Measurements from ENCODE around the gene CSTF3. TPM values are rescaled to one million over a fixed set of nuclear protein-coding genes. Genes with fewer than 3 reads are reported as not detected.

The CSTF3 gene
- total and polyA plus RNA-seq, 10 of the 15 experiments (the other 5 are each of a cell fraction or from before 2014, with no cell fraction given), result 25.4 to 63.5 (median 49.5) TPM

DNA sequence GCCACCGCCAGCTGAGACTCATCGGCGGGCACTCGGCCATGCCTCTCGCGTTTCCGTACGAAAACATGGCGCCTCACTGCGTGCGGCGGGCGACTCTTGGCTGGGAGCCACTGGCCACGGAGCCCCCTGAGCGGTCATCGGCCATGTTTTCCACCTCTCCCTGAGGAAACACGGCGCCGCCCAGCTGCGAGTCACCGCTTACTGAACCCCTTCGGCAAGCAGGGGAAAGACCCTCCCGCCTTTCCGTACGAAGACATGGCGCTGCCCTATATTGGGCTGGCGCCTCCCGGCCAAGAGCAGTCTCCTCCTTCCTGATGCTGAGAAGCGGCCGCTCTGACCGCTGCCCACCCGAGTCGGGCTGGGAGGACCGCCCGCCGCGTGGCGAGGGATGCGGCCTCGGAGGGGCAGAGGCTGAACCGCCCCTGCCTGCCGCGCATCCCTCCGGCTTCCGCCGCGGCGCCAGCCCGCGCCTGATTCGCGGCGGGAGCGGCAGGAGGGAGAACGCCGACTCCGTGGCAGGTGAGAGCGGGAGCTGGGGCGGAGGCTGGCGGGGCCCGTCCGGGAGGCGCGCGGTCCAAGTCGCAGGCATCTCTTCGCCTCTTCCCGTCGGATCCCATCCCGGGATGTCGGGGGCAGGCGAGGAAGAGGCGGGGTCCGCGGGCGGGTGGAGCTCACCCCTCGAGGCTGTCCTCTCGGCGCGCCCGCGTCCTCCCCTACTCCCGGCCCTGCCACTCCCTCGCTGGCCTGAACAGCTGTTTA lies 121.8 kb downstream of the CSTF3 start, which contains the start of gene TCP11L1 (continued):
- TF ChIP-seq, protein P1, sequence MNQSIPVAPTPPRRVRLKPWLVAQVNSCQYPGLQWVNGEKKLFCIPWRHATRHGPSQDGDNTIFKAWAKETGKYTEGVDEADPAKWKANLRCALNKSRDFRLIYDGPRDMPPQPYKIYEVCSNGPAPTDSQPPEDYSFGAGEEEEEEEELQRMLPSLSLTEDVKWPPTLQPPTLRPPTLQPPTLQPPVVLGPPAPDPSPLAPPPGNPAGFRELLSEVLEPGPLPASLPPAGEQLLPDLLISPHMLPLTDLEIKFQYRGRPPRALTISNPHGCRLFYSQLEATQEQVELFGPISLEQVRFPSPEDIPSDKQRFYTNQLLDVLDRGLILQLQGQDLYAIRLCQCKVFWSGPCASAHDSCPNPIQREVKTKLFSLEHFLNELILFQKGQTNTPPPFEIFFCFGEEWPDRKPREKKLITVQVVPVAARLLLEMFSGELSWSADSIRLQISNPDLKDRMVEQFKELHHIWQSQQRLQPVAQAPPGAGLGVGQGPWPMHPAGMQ (IDR thresholded peaks at IDR 0.05; ENCODE audit: borderline replicate concordance), result no peak
- TF ChIP-seq BMI1 (IDR thresholded peaks at IDR 0.05; ENCODE audit: borderline replicate concordance) (no peak), YBX1 (IDR thresholded peaks at IDR 0.05) (no peak), KAT2A (conservative IDR thresholded peaks at IDR 0.05; ENCODE audit: control insufficient read depth, low read depth, low read length) (no peak), SIN3A (IDR thresholded peaks at IDR 0.05; ENCODE audit: low read depth, low read length) (no peak; the same call in 1 of the 2 replicates)

DNA sequence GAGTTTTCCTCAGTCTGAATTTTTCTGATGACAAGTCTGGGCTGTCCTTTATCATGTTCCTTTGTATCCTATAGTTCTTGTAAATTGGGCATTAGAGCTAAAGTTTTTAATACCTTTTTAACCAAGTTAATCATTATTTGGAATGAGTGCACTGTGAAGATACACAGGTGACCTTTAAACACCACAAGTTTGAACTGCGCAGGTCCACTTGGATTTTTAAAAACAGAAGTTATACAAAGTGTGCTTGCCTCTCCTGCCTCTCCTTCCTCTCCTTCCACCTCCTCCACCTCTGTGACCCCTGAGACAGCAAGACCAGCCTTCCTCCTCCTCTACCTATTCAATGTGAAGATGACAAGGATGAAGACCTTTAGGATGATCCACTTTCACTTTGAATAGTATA lies 126.3 kb downstream of the CSTF3 start:
- no peak for ATAC-seq
- H3K36me3 ChIP-seq (ENCODE audit: control insufficient read depth in 2 of 2, insufficient read depth in 2 of 2, low read length in 1 of 2), result no peaks in the 10 kb centered on the region
- WGBS (ENCODE audit: insufficient coverage, insufficient replicate concordance, low lambda C conversion rate, missing lambda C conversion rate), result 100% methylated on average over 1 of the region's 1 CpG
- H3K9me3 ChIP-seq (replicated peaks; ENCODE audit: control insufficient read depth, insufficient read depth, low read length), result no peaks in the 10 kb centered on the region
- POLR2A ChIA-PET, result interaction anchor here (2.1 kb wide), 1 partner anchor 9 kb away, joined by 9 read pairs; no protein-coding TSS in a partner anchor
- RAD21 ChIA-PET (ENCODE audit: unreplicated experiment), result interaction anchor here (0.6 kb wide), 1 partner anchor 140 kb away, joined by 3 read pairs; no protein-coding TSS in a partner anchor
- H3K27ac ChIP-seq (ENCODE audit: control insufficient read depth, insufficient read depth), result no peak overlapping the region
- in situ Hi-C loops (cut with MboI) (no loop called here), intact Hi-C loops (cut with micrococcal nuclease; ENCODE audit: unreplicated experiment) (no loop called here)
- no peak for DNase-seq (ENCODE audit: low read depth, low spot score)
- no peak overlapping the region for H3K4me3 ChIP-seq
- H4K20me1 ChIP-seq (ENCODE audit: control insufficient read depth, insufficient read depth), result no peaks in the 10 kb centered on the region
- no TSS peak for BruUV-seq (replicated peaks)
- H3K4me2 ChIP-seq (ENCODE audit: control insufficient read depth, insufficient read depth), result no peak overlapping the region
- CTCF ChIA-PET, result no interaction called here
- H3K79me2 ChIP-seq (ENCODE audit: control insufficient read depth, insufficient read depth, low read length), result peaks cover 5% of the 10 kb centered on the region
- SMC1A ChIA-PET (ENCODE audit: uncharacterized antibody, unreplicated experiment), result interaction anchor here (1.0 to 1.5 kb wide), 3 partner anchors 13 to 69 kb away, joined by 3 to 4 read pairs (median 3); no protein-coding TSS in a partner anchor
- no peaks in the 10 kb centered on the region; a peak in 1 of 4 replicates for H3K27me3 ChIP-seq (replicated peaks in 1 of 2; ENCODE audit: control insufficient read depth in 2 of 2, insufficient read depth in 2 of 2, low read length in 1 of 2)
- H3K4me1 ChIP-seq (ENCODE audit: control insufficient read depth, insufficient read depth, low read length), result no peaks in the 10 kb centered on the region
- no peak for FAIRE-seq
- no peak overlapping the region for H3K9ac ChIP-seq (ENCODE audit: control insufficient read depth, insufficient read depth, low read length)
- no peak overlapping the region for H2AFZ ChIP-seq (ENCODE audit: control insufficient read depth, low read depth, low read length)
- TF ChIP-seq, protein P2, sequence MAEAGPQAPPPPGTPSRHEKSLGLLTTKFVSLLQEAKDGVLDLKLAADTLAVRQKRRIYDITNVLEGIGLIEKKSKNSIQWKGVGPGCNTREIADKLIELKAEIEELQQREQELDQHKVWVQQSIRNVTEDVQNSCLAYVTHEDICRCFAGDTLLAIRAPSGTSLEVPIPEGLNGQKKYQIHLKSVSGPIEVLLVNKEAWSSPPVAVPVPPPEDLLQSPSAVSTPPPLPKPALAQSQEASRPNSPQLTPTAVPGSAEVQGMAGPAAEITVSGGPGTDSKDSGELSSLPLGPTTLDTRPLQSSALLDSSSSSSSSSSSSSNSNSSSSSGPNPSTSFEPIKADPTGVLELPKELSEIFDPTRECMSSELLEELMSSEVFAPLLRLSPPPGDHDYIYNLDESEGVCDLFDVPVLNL (IDR thresholded peaks at IDR 0.05; ENCODE audit: low read depth, low read length), result no peak
- no peak for TF ChIP-seq MEF2A (IDR thresholded peaks at IDR 0.05; ENCODE audit: insufficient read depth, low read depth, low read length)
- TF ChIP-seq RFX5 (IDR thresholded peaks at IDR 0.05; ENCODE audit: low read depth, low read length), result no peak
- no peak for TF ChIP-seq ZSCAN29 (IDR thresholded peaks at IDR 0.05)
- TF ChIP-seq, protein P3, sequence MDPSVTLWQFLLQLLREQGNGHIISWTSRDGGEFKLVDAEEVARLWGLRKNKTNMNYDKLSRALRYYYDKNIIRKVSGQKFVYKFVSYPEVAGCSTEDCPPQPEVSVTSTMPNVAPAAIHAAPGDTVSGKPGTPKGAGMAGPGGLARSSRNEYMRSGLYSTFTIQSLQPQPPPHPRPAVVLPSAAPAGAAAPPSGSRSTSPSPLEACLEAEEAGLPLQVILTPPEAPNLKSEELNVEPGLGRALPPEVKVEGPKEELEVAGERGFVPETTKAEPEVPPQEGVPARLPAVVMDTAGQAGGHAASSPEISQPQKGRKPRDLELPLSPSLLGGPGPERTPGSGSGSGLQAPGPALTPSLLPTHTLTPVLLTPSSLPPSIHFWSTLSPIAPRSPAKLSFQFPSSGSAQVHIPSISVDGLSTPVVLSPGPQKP (IDR thresholded peaks at IDR 0.05; ENCODE audit: low read depth, low read length), result no peak
- no peak for TF ChIP-seq SREBF1 (IDR thresholded peaks at IDR 0.05; ENCODE audit: low read length)
- no peak for TF ChIP-seq PAX8 (IDR thresholded peaks at IDR 0.05)
- no peak for TF ChIP-seq EZH2 (IDR thresholded peaks at IDR 0.05; ENCODE audit: borderline replicate concordance, control insufficient read depth, low read depth, low read length)
- TF ChIP-seq, protein P4, sequence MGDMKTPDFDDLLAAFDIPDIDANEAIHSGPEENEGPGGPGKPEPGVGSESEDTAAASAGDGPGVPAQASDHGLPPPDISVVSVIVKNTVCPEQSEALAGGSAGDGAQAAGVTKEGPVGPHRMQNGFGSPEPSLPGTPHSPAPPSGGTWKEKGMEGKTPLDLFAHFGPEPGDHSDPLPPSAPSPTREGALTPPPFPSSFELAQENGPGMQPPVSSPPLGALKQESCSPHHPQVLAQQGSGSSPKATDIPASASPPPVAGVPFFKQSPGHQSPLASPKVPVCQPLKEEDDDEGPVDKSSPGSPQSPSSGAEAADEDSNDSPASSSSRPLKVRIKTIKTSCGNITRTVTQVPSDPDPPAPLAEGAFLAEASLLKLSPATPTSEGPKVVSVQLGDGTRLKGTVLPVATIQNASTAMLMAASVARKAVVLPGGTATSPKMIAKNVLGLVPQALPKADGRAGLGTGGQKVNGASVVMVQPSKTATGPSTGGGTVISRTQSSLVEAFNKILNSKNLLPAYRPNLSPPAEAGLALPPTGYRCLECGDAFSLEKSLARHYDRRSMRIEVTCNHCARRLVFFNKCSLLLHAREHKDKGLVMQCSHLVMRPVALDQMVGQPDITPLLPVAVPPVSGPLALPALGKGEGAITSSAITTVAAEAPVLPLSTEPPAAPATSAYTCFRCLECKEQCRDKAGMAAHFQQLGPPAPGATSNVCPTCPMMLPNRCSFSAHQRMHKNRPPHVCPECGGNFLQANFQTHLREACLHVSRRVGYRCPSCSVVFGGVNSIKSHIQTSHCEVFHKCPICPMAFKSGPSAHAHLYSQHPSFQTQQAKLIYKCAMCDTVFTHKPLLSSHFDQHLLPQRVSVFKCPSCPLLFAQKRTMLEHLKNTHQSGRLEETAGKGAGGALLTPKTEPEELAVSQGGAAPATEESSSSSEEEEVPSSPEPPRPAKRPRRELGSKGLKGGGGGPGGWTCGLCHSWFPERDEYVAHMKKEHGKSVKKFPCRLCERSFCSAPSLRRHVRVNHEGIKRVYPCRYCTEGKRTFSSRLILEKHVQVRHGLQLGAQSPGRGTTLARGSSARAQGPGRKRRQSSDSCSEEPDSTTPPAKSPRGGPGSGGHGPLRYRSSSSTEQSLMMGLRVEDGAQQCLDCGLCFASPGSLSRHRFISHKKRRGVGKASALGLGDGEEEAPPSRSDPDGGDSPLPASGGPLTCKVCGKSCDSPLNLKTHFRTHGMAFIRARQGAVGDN (IDR thresholded peaks at IDR 0.05), result no peak

Measured in GM12878 (cell line).